OCI-LY1 (cell line): ENCODE results near the gene PNN.
"Not testable (repeated sequence)": the region's sequence is repeated elsewhere in the genome, so short reads cannot be mapped to it uniquely, and the experiment has no call there.

Experiments
- H2AFZ ChIP-seq: fragments of 200-600 bp; sonication (generic), shearing (Covaris generic); 2 replicates; pipeline ENCODE4 v1.6.0; 2014; ENCODE audit warnings: antibody characterized with exemption, mild to moderate bottlenecking, low read length
- H3F3A ChIP-seq: fragments of 200-600 bp; sonication (generic), shearing (Covaris generic); 2 replicates; pipeline ENCODE4 v1.6.0; 2014; ENCODE audit warnings: mild to moderate bottlenecking, antibody characterized with exemption, low read length, moderate library complexity; ENCODE audit not compliant: insufficient read depth
- H3K27ac ChIP-seq: fragments of 200-600 bp; sonication (generic); 2 replicates; pipeline ENCODE4 v1.5.1; 2014; ENCODE audit warnings: low read length, mixed run types, mild to moderate bottlenecking, low read depth; ENCODE audit not compliant: poor library complexity, severe bottlenecking
- H3K27me3 ChIP-seq: fragments of 200-600 bp; sonication (generic); 2 replicates; pipeline ENCODE4 v1.6.0; 2014; ENCODE audit warnings: antibody characterized with exemption, mild to moderate bottlenecking, low read length, moderate library complexity; ENCODE audit not compliant: insufficient read depth
- H3K36me3 ChIP-seq: fragments of 200-600 bp; sonication (generic); 2 replicates; pipeline ENCODE4 v1.6.1; 2014; ENCODE audit warnings: mild to moderate bottlenecking, antibody characterized with exemption, low read length, moderate library complexity, mixed read lengths; ENCODE audit not compliant: insufficient read depth
- H3K4me1 ChIP-seq: fragments of 200-600 bp; sonication (generic); 2 replicates; pipeline ENCODE4 v1.5.1; 2014; ENCODE audit warnings: mild to moderate bottlenecking, low read length, moderate library complexity; ENCODE audit not compliant: insufficient read depth, severe bottlenecking
- H3K4me2 ChIP-seq: fragments of 200-600 bp; sonication (generic), shearing (Covaris generic); 2 replicates; pipeline ENCODE4 v1.6.1; 2014; ENCODE audit warnings: low read length
- H3K4me3 ChIP-seq: fragments of 200-600 bp; sonication (generic); 2 replicates; pipeline ENCODE4 v1.5.1; 2014; ENCODE audit warnings: low read length, low read depth, mild to moderate bottlenecking, mixed read lengths; ENCODE audit not compliant: poor library complexity, severe bottlenecking
- H3K79me2 ChIP-seq: fragments of 200-600 bp; shearing (Covaris generic); 2 replicates; pipeline ENCODE4 v1.6.1; 2016; ENCODE audit warnings: mixed run types, low read length, mixed read lengths; ENCODE audit not compliant: insufficient read depth
- H3K9ac ChIP-seq: fragments of 200-600 bp; sonication (generic), shearing (Covaris generic); 2 replicates; pipeline ENCODE4 v1.6.1; 2014; ENCODE audit warnings: mild to moderate bottlenecking, low read length, mixed read lengths
- H3K9me2 ChIP-seq: fragments of 200-600 bp; sonication (generic), shearing (Covaris generic); 2 replicates; pipeline ENCODE4 v1.6.1; 2014; ENCODE audit warnings: low read depth, mild to moderate bottlenecking, low read length, mixed read lengths
- H3K9me3 ChIP-seq: fragments of 200-600 bp; shearing (Covaris generic); 2 replicates; pipeline ENCODE4 v1.6.1; 2014; ENCODE audit warnings: low read length, mixed read lengths
- H4K20me1 ChIP-seq: fragments of 200-600 bp; sonication (generic), shearing (Covaris generic); 2 replicates; pipeline ENCODE4 v1.6.0; 2016; ENCODE audit warnings: mild to moderate bottlenecking, low read length; ENCODE audit not compliant: insufficient read depth
- CTCF ChIP-seq: fragments of 200-600 bp; sonication (generic), shearing (Covaris generic); IDR thresholded peaks from 2 replicates; pipeline ENCODE4 v1.5.1; 2017; ENCODE audit warnings: mild to moderate bottlenecking, antibody characterized with exemption, low read length, moderate library complexity, mixed read lengths
- EZH2 ChIP-seq: fragments of 200-600 bp; sonication (generic), shearing (Covaris generic); IDR thresholded peaks from 2 replicates; pipeline ENCODE4 v1.8.0; 2017; ENCODE audit warnings: borderline replicate concordance, mixed run types, mild to moderate bottlenecking, antibody characterized with exemption, low read length, moderate library complexity, mixed read lengths

PNN gene

GRCh38 chr14:39182770-39183684 is 8.0 kb downstream of the PNN start:
- no peaks in the 10 kb centered on the region for H4K20me1 ChIP-seq
- H2AFZ ChIP-seq = no peak overlapping the region
- H3K9ac ChIP-seq = no peak overlapping the region
- no peak for TF ChIP-seq EZH2
- no peak for TF ChIP-seq CTCF
- H3K27ac ChIP-seq = no peak overlapping the region
- H3K9me3 ChIP-seq = no peaks in the 10 kb centered on the region
- no peaks in the 10 kb centered on the region for H3K27me3 ChIP-seq
- H3K9me2 ChIP-seq = no peaks in the 10 kb centered on the region
- H3K4me3 ChIP-seq = no peak overlapping the region
- H3K79me2 ChIP-seq = no peaks in the 10 kb centered on the region
- H3K4me2 ChIP-seq = no peak overlapping the region
- H3K36me3 ChIP-seq = peaks cover 76% of the 10 kb centered on the region
- no peaks in the 10 kb centered on the region for H3K4me1 ChIP-seq
- peaks cover 10% of the 10 kb centered on the region; the same call in 1 of the 2 replicates for H3F3A ChIP-seq

GRCh38 chr14:39183685-39184003 is 8.6 kb downstream of the PNN start:
- H3K9me2 ChIP-seq, H4K20me1 ChIP-seq, H3K27me3 ChIP-seq, H3K9ac ChIP-seq, H3K4me3 ChIP-seq, H3K4me2 ChIP-seq, H3K27ac ChIP-seq, H3K4me1 ChIP-seq, H2AFZ ChIP-seq, H3K79me2 ChIP-seq, H3K9me3 ChIP-seq: not testable (repeated sequence)
- peaks cover 70% of the 10 kb centered on the region for H3K36me3 ChIP-seq
- H3F3A ChIP-seq = peaks cover 10% of the 10 kb centered on the region; the same call in 1 of the 2 replicates

GRCh38 chr14:39184628-39185255 is 9.7 kb downstream of the PNN start:
- Histone ChIP-seq H3K9ac (no peak overlapping the region), H3K9me3 (no peaks in the 10 kb centered on the region), H3K79me2 (no peaks in the 10 kb centered on the region), H4K20me1 (no peaks in the 10 kb centered on the region), H3K4me2 (no peak overlapping the region), H3K27ac (no peak overlapping the region), H3F3A (peaks cover 10% of the 10 kb centered on the region; the same call in 1 of the 2 replicates), H3K4me3 (no peak overlapping the region), H3K9me2 (no peaks in the 10 kb centered on the region), H3K4me1 (no peaks in the 10 kb centered on the region), H2AFZ (no peak overlapping the region), H3K27me3 (no peaks in the 10 kb centered on the region), H3K36me3 (peaks cover 59% of the 10 kb centered on the region)
- TF ChIP-seq CTCF = no peak
